Keratinocyte (primary cell): ENCODE results near the gene E2F3. TPM values are rescaled to one million over a fixed set of nuclear protein-coding genes. Genes with fewer than 3 reads are reported as not detected.

ENCODE experiments used
- DNase-seq: peaks from one replicate; pipeline ENCODE4 v3.0.0-alpha.2; 2011; ENCODE audit warnings: low read depth, missing footprints, low spot score
- FAIRE-seq: peaks from 2 replicates; lab custom pipeline; 2011; peaks lifted over from hg19 to GRCh38; lab: Jason Lieb, UNC
- H2AFZ ChIP-seq: 2 replicates; pipeline ENCODE4 v1.6.0; 2012; ENCODE audit warnings: low read length, control low read depth, inconsistent platforms; ENCODE audit not compliant: control insufficient read depth
- H3K27ac ChIP-seq: 2 replicates; pipeline ENCODE4 v1.5.1; 2011; ENCODE audit warnings: low read length; ENCODE audit not compliant: control insufficient read depth, insufficient read depth
- H3K27me3 ChIP-seq: 3 replicates; pipeline ENCODE4 v1.6.0; 2011; ENCODE audit warnings: low read length; ENCODE audit not compliant: control insufficient read depth, insufficient read depth; ENCODE audit errors: extremely low read depth
- H3K36me3 ChIP-seq, 2 experiments: 2 replicates in 1 of 2; 3 replicates in 1 of 2; pipeline ENCODE4 v1.5.1; 2011; ENCODE audit warnings: low read length in 2 of 2, mild to moderate bottlenecking in 1 of 2; ENCODE audit not compliant: control insufficient read depth in 2 of 2, insufficient read depth in 2 of 2; ENCODE audit errors: extremely low read depth in 1 of 2
- H3K4me1 ChIP-seq: 3 replicates; pipeline ENCODE4 v1.5.1; 2011; ENCODE audit warnings: low read length; ENCODE audit not compliant: control insufficient read depth, insufficient read depth; ENCODE audit errors: extremely low read depth
- H3K4me2 ChIP-seq: 3 replicates; pipeline ENCODE4 v1.6.0; 2011; ENCODE audit warnings: low read depth, low read length; ENCODE audit not compliant: control insufficient read depth, insufficient read depth; ENCODE audit errors: extremely low read depth
- H3K4me3 ChIP-seq, 3 experiments: fragments of 200-600 bp in 1 of 3; sonication (generic) in 1 of 3; 2 replicates in 2 of 3; 3 replicates in 1 of 3; pipeline ENCODE4 v1.5.1; 2011 to 2016; ENCODE audit warnings: low read length in 3 of 3, mild to moderate bottlenecking in 3 of 3, control low read depth in 2 of 3, inconsistent platforms in 1 of 3, low read depth in 1 of 3, mixed read lengths in 1 of 3, mixed run types in 1 of 3, moderate library complexity in 1 of 3; ENCODE audit not compliant: control insufficient read depth in 2 of 3, insufficient read depth in 2 of 3; ENCODE audit errors: extremely low read depth in 1 of 3
- H3K79me2 ChIP-seq: 2 replicates; pipeline ENCODE4 v1.6.0; 2012; ENCODE audit warnings: low read length; ENCODE audit not compliant: control insufficient read depth, insufficient read depth
- H3K9ac ChIP-seq: 3 replicates; pipeline ENCODE4 v1.6.0; 2011; ENCODE audit warnings: low read length; ENCODE audit not compliant: control insufficient read depth, insufficient read depth; ENCODE audit errors: extremely low read depth
- H3K9me1 ChIP-seq: 3 replicates; pipeline ENCODE4 v1.6.0; 2011; ENCODE audit warnings: low read length; ENCODE audit not compliant: control insufficient read depth, insufficient read depth; ENCODE audit errors: extremely low read depth
- H3K9me3 ChIP-seq: 2 replicates; pipeline ENCODE4 v1.5.1; 2012; ENCODE audit warnings: low read depth, low read length; ENCODE audit not compliant: control insufficient read depth
- H4K20me1 ChIP-seq: 3 replicates; pipeline ENCODE4 v1.6.0; 2011; ENCODE audit warnings: low read length; ENCODE audit not compliant: control insufficient read depth, insufficient read depth; ENCODE audit errors: extremely low read depth
- CTCF ChIP-seq, 3 experiments: IDR thresholded peaks in 1 of 3; conservative IDR thresholded peaks in 1 of 3; optimal IDR thresholded peaks in 1 of 3; 2 replicates in 2 of 3; 3 replicates in 1 of 3; pipeline versions ENCODE3 to v1.5.1; 2011; ENCODE audit warnings: low read length in 3 of 3, mild to moderate bottlenecking in 3 of 3, moderate library complexity in 2 of 3, control low read depth in 1 of 3, inconsistent platforms in 1 of 3; ENCODE audit not compliant: insufficient read depth in 2 of 3; ENCODE audit errors: extremely low read depth in 1 of 3
- EZH2 ChIP-seq: IDR thresholded peaks from one replicate; pipeline ENCODE4 v1.6.1; 2012; ENCODE audit warnings: inconsistent platforms, mild to moderate bottlenecking, low read length, moderate library complexity
- dilution Hi-C: fragments of 300-500 bp; cut with MboI; formaldehyde crosslinking; loops from one replicate; pipeline ENCODE4 v1.7.0; 2020; ENCODE audit warnings: low sequenced_read_pairs; ENCODE audit not compliant: extremely low pct_ligation_motif_present
- polyA plus RNA-seq, 5 experiments: library from polyadenylated mRNA; depleted of rRNA in 3 of 5; stranded (reverse) in 3 of 5; stranded (forward) in 1 of 5; unstranded in 1 of 5; fragments of >200 nt; gene quantifications; 1 replicate in 1 of 5; 2 replicates in 3 of 5; 3 replicates in 1 of 5; pipeline versions ENCODE4 v1.2.1 to v1.2.3, GENCODE V29; 2011 to 2012; ENCODE audit warnings: missing spikeins in 2 of 5, low read depth in 1 of 5, low replicate concordance in 1 of 5
- small RNA-seq, 3 experiments: library from RNA; depleted of rRNA; stranded (forward); fragments of <200 nt; gene quantifications; one replicate each; pipeline ENCODE3, GENCODE V24; 2012; ENCODE audit warnings: low read depth in 3 of 3, low replicate concordance in 1 of 3; ENCODE audit not compliant: insufficient read length in 3 of 3

E2F3 gene
- polyA plus RNA-seq, 1 donor (not counting 4 experiments of a cell fraction or from before 2014, with no cell fraction given) = 14.6 TPM

GRCh38 chr6:20542927-20543602 lies 141.4 kb downstream of the E2F3 start:
- Histone ChIP-seq H3K4me2 (peak overlapping the region; percentile 65), H3K4me1 (peaks cover 30% of the 10 kb centered on the region), H3K27me3 (no peaks in the 10 kb centered on the region), H3K79me2 (peaks cover 16% of the 10 kb centered on the region), H3K9me1 (no peaks in the 10 kb centered on the region), H4K20me1 (no peaks in the 10 kb centered on the region), H3K9me3 (no peaks in the 10 kb centered on the region), H3K9ac (peak overlapping the region; percentile 66), H2AFZ (no peak overlapping the region), H3K27ac (peak overlapping the region; percentile 94), H3K36me3 (peaks cover 0 to 12% of the 10 kb centered on the region in 2 experiments), H3K4me3 (peak overlapping the region in 1 of 3 experiments; percentile 6)
- no peak for TF ChIP-seq CTCF (optimal IDR thresholded peaks at IDR 0.05 in 1 of 3, IDR thresholded peaks at IDR 0.05 in 1 of 3, conservative IDR thresholded peaks at IDR 0.05 in 1 of 3; ENCODE audit: extremely low read depth in 1 of 3, insufficient read depth in 2 of 3, low read length in 3 of 3)
- TF ChIP-seq EZH2 = no peak
- dilution Hi-C loops = no loop called here
- DNase-seq = peak; percentile 94
- FAIRE-seq = peak; percentile 95

Small RNA genes within 50 kb of the gene (small RNA-seq; reads per million reads assigned to genes)
- gene RF00019 (0 reads per million in 3 experiments), gene RNU6-141P (0 reads per million in 3 experiments)

Other genes starting within 250 kb of the E2F3 start
- gene MBOAT1, start 189.4 kb upstream of the E2F3 start, polyA plus RNA-seq = 2.2 to 5.7 TPM (median 4.9 TPM) in 3 replicates
- 5.3 to 5.9 TPM (median 5.6 TPM) in 3 replicates for gene CDKAL1, start 132.6 kb downstream of the E2F3 start, polyA plus RNA-seq